Activated T-helper 1 cell treated with anti-CD3 and anti-CD28 coated beads, Interleukin-12 subunit alpha, Interleukin-12 subunit beta, Interleukin-2, Interleukin-4 antibody, amounts not matched to agents 30 ng/mL and 10 ng/mL and 1 ng/mL, durations not matched to agents 14 hours and 24 hours and 36 hours (primary cell): ENCODE results near the gene UGT2A1. TPM values are rescaled to one million over a fixed set of nuclear protein-coding genes. Genes with fewer than 3 reads are reported as not detected.
"Not testable (repeated sequence)": the region's sequence is repeated elsewhere in the genome, so short reads cannot be mapped to it uniquely, and the experiment has no call there.

Source experiments
- DNase-seq: peaks from one replicate; pipeline ENCODE4 v3.0.0; 2021; ENCODE audit warnings: low spot score
- H3K27ac Mint-ChIP-seq: one replicate; pipeline ENCODE4 v1.8.0; 2021; ENCODE audit warnings: mild to moderate bottlenecking, mixed read lengths
- H3K27me3 Mint-ChIP-seq: one replicate; pipeline ENCODE4 v1.8.0; 2022; ENCODE audit warnings: mild to moderate bottlenecking, moderate library complexity, mixed read lengths; ENCODE audit not compliant: insufficient read depth
- H3K36me3 Mint-ChIP-seq: one replicate; pipeline ENCODE4 v1.8.0; 2021; ENCODE audit warnings: low read depth, mixed read lengths
- H3K4me1 Mint-ChIP-seq: one replicate; pipeline ENCODE4 v1.8.0; 2021; ENCODE audit warnings: low read depth, mixed read lengths
- H3K4me3 Mint-ChIP-seq: one replicate; pipeline ENCODE4 v1.8.0; 2021; ENCODE audit warnings: mild to moderate bottlenecking, moderate library complexity, mixed read lengths
- H3K9me3 Mint-ChIP-seq: one replicate; pipeline ENCODE4 v1.8.0; 2021; ENCODE audit warnings: mixed read lengths
- intact Hi-C: fragments of 100-400 bp; cut with micrococcal nuclease; formaldehyde crosslinking; loops from one replicate; pipeline ENCODE4 v1.15.1; 2024
- total RNA-seq: library from RNA; stranded (reverse); gene quantifications from 2 replicates; pipeline ENCODE4 v1.2.3, GENCODE V29; 2022

Gene UGT2A1
- not detected in 2 replicates for total RNA-seq

- DNase-seq, result no peak
- Mint-ChIP-seq H3K27ac (no peak within 1 kb of the TSS), H3K27me3 (no peaks in the 10 kb centered on the region), H3K4me1 (no peaks in the 10 kb centered on the region), H3K36me3 (no peaks in the 10 kb centered on the region), H3K4me3 (no peak within 1 kb of the TSS), H3K9me3 (no peaks in the 10 kb centered on the region)
- intact Hi-C loops, result no loop called here
Observed at GRCh38 chr4:69653147-69653546, at the start of gene UGT2A1. UGT2A1 (minus strand) TSS chr4:69653247; CDS start chr4:69647644, 5,603 bp downstream.

GRCh38 chr4:69702201-69702600, 49.2 kb upstream of the UGT2A1 start:
- Mint-ChIP-seq H3K27me3 (peaks cover 3% of the 10 kb centered on the region), H3K27ac (no peak overlapping the region), H3K9me3 (peaks cover 5% of the 10 kb centered on the region), H3K4me1 (no peaks in the 10 kb centered on the region), H3K36me3 (no peaks in the 10 kb centered on the region), H3K4me3 (no peak overlapping the region)
- intact Hi-C loops, result no loop called here
- no peak for DNase-seq

GRCh38 chr4:69701696-69702095, 48.6 kb upstream of the UGT2A1 start:
- no peak overlapping the region for H3K27ac Mint-ChIP-seq
- peaks cover 2% of the 10 kb centered on the region for H3K27me3 Mint-ChIP-seq
- DNase-seq, result no peak
- H3K4me1 Mint-ChIP-seq, result no peaks in the 10 kb centered on the region
- H3K36me3 Mint-ChIP-seq, result no peaks in the 10 kb centered on the region
- H3K4me3 Mint-ChIP-seq, result no peak overlapping the region
- intact Hi-C loops, result no loop called here
- peaks cover 5% of the 10 kb centered on the region for H3K9me3 Mint-ChIP-seq

- no peak overlapping the region for H3K27ac Mint-ChIP-seq
- DNase-seq, result no peak
- H3K9me3 Mint-ChIP-seq, result peaks cover 5% of the 10 kb centered on the region
- no peaks in the 10 kb centered on the region for H3K4me1 Mint-ChIP-seq
- intact Hi-C loops, result no loop called here
- peaks cover 4% of the 10 kb centered on the region for H3K27me3 Mint-ChIP-seq
- H3K4me3 Mint-ChIP-seq, result no peak overlapping the region
- H3K36me3 Mint-ChIP-seq, result no peaks in the 10 kb centered on the region
Observed at GRCh38 chr4:69697536-69698242, 44.6 kb upstream of the UGT2A1 start.

GRCh38 chr4:69689599-69689998, 36.6 kb upstream of the UGT2A1 start:
- peaks cover 6% of the 10 kb centered on the region for H3K27me3 Mint-ChIP-seq
- H3K4me3 Mint-ChIP-seq, result no peak overlapping the region
- H3K27ac Mint-ChIP-seq, result no peak overlapping the region
- no peak for DNase-seq
- no peaks in the 10 kb centered on the region for H3K9me3 Mint-ChIP-seq
- intact Hi-C loops, result loop anchor here (1.0 to 5.0 kb wide), 5 partner anchors 134 to 868 kb away; no protein-coding TSS in a partner anchor
- no peaks in the 10 kb centered on the region for H3K36me3 Mint-ChIP-seq
- no peaks in the 10 kb centered on the region for H3K4me1 Mint-ChIP-seq

GRCh38 chr4:69684804-69685203, 31.8 kb upstream of the UGT2A1 start:
- no peak overlapping the region for H3K27ac Mint-ChIP-seq
- no peaks in the 10 kb centered on the region for H3K4me1 Mint-ChIP-seq
- no peaks in the 10 kb centered on the region for H3K36me3 Mint-ChIP-seq
- H3K27me3 Mint-ChIP-seq, result peaks cover 2% of the 10 kb centered on the region
- H3K9me3 Mint-ChIP-seq, result no peaks in the 10 kb centered on the region
- intact Hi-C loops, result loop anchor here (5.0 kb wide), 1 partner anchor 872 kb away; no protein-coding TSS in a partner anchor
- H3K4me3 Mint-ChIP-seq, result no peak overlapping the region
- DNase-seq, result no peak

GRCh38 chr4:69668680-69669079, 15.6 kb upstream of the UGT2A1 start:
- intact Hi-C loops, result no loop called here
- no peak overlapping the region for H3K27ac Mint-ChIP-seq
- H3K27me3 Mint-ChIP-seq, result peaks cover 8% of the 10 kb centered on the region
- DNase-seq, result no peak
- no peaks in the 10 kb centered on the region for H3K36me3 Mint-ChIP-seq
- H3K9me3 Mint-ChIP-seq, result no peaks in the 10 kb centered on the region
- no peaks in the 10 kb centered on the region for H3K4me1 Mint-ChIP-seq
- no peak overlapping the region for H3K4me3 Mint-ChIP-seq

- H3K27ac Mint-ChIP-seq, H3K4me3 Mint-ChIP-seq, DNase-seq, H3K4me1 Mint-ChIP-seq, H3K27me3 Mint-ChIP-seq, H3K36me3 Mint-ChIP-seq, intact Hi-C loops: not testable (repeated sequence)
- H3K9me3 Mint-ChIP-seq, result peaks cover 12% of the 10 kb centered on the region
Observed at GRCh38 chr4:69664009-69664408, 11.0 kb upstream of the UGT2A1 start.

GRCh38 chr4:69661130-69661803, 8.2 kb upstream of the UGT2A1 start:
- peak; percentile 20 for DNase-seq
- H3K27ac Mint-ChIP-seq, intact Hi-C loops, H3K27me3 Mint-ChIP-seq, H3K36me3 Mint-ChIP-seq, H3K4me3 Mint-ChIP-seq, H3K4me1 Mint-ChIP-seq: not testable (repeated sequence)
- H3K9me3 Mint-ChIP-seq, result peaks cover 12% of the 10 kb centered on the region

GRCh38 chr4:69658133-69658532, 5.1 kb upstream of the UGT2A1 start:
- no peaks in the 10 kb centered on the region for H3K27me3 Mint-ChIP-seq
- H3K4me1 Mint-ChIP-seq, result peaks cover 7% of the 10 kb centered on the region
- no peak overlapping the region for H3K27ac Mint-ChIP-seq
- H3K4me3 Mint-ChIP-seq, result no peak overlapping the region
- no peaks in the 10 kb centered on the region for H3K36me3 Mint-ChIP-seq
- H3K9me3 Mint-ChIP-seq, result peaks cover 8% of the 10 kb centered on the region
- intact Hi-C loops, result no loop called here
- DNase-seq, result no peak

- H3K27me3 Mint-ChIP-seq, result no peaks in the 10 kb centered on the region
- intact Hi-C loops, result no loop called here
- no peak overlapping the region for H3K27ac Mint-ChIP-seq
- no peak overlapping the region for H3K4me3 Mint-ChIP-seq
- peaks cover 7% of the 10 kb centered on the region for H3K4me1 Mint-ChIP-seq
- DNase-seq, result no peak
- H3K36me3 Mint-ChIP-seq, result no peaks in the 10 kb centered on the region
- H3K9me3 Mint-ChIP-seq, result no peaks in the 10 kb centered on the region
Observed at GRCh38 chr4:69656653-69657158, 3.7 kb upstream of the UGT2A1 start.

- Mint-ChIP-seq H3K4me3 (no peak overlapping the region), H3K27me3 (no peaks in the 10 kb centered on the region), H3K36me3 (no peaks in the 10 kb centered on the region), H3K9me3 (no peaks in the 10 kb centered on the region), H3K4me1 (no peaks in the 10 kb centered on the region), H3K27ac (no peak overlapping the region)
- intact Hi-C loops, result no loop called here
- DNase-seq, result no peak
Observed at GRCh38 chr4:69650872-69651271, 2.2 kb downstream of the UGT2A1 start.

- Mint-ChIP-seq H3K27ac (no peak overlapping the region), H3K27me3 (no peaks in the 10 kb centered on the region), H3K9me3 (no peaks in the 10 kb centered on the region), H3K4me3 (no peak overlapping the region), H3K36me3 (no peaks in the 10 kb centered on the region), H3K4me1 (no peaks in the 10 kb centered on the region)
- intact Hi-C loops, result no loop called here
- no peak for DNase-seq
Observed at GRCh38 chr4:69649629-69650028, 3.4 kb downstream of the UGT2A1 start.
